Esophagus muscularis mucosa (tissue), 4 donors: Measurements from ENCODE around the gene GUSB.

ENCODE experiments used
- CTCF ChIP-seq, 3 experiments: fragments of 200-600 bp in 2 of 3; fragments of 450-650 bp in 1 of 3; sonication (generic) in 2 of 3; IDR thresholded peaks; one replicate each; pipeline ENCODE4 v1.5.1; 2017 to 2019; ENCODE audit warnings: antibody characterized with exemption in 3 of 3, mild to moderate bottlenecking in 2 of 3, moderate library complexity in 1 of 3
- EP300 ChIP-seq: sonication (generic); formaldehyde crosslinking; IDR thresholded peaks from one replicate; pipeline ENCODE4 v1.6.1; 2017; ENCODE audit warnings: antibody characterized with exemption
- POLR2AphosphoS5 ChIP-seq, 2 donors: sonication (generic); formaldehyde crosslinking; IDR thresholded peaks; one replicate each; pipeline ENCODE4 v1.6.1; 2017; ENCODE audit warnings: antibody characterized with exemption in 2 of 2

DNA sequence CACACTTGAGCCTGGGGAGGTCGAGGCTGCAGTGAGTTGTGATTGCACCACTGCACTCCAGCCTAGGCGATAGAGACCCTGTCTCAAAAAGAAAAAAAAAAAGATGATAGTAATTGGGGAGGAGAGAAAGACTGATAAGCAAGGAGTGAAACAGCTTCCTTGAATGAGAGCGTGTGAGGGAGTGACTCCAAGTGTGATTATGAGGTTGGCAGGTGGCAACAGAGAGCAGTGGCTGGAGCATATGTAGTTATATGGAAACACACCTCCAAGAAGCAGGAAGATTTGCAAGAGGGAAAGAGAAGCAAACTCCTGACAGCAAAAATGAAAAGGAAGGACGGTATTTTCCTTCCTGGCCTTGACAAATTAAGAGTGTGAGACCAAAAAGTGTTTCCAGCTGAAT lies 58.7 kb downstream of the GUSB start:
- TF ChIP-seq CTCF (IDR thresholded peaks at IDR 0.05): no peak
- TF ChIP-seq POLR2AphosphoS5 (IDR thresholded peaks at IDR 0.05): no peak
- TF ChIP-seq EP300: no peak
